Bronchial epithelial cell (primary cell): ENCODE results near the gene EPHB3. TPM values are rescaled to one million over a fixed set of nuclear protein-coding genes. Genes with fewer than 3 reads are reported as not detected.
A peak's percentile ranks its signal among the peaks of the same experiment; 100 is the strongest.

Experiments used
- DNase-seq: peaks from one replicate; pipeline ENCODE4 v3.0.0-alpha.2; 2010; ENCODE audit warnings: low read depth
- FAIRE-seq: peaks from 2 replicates; lab custom pipeline; 2011; peaks lifted over from hg19 to GRCh38; lab: Jason Lieb, UNC
- H3K27me3 ChIP-seq: 2 replicates; pipeline ENCODE4 v1.5.1; 2011; ENCODE audit warnings: low read length; ENCODE audit not compliant: control insufficient read depth, insufficient read depth
- H3K36me3 ChIP-seq: 2 replicates; pipeline ENCODE4 v1.5.1; 2011; ENCODE audit warnings: low read length; ENCODE audit not compliant: control insufficient read depth, insufficient read depth
- H3K4me3 ChIP-seq: 2 replicates; pipeline ENCODE4 v1.5.1; 2011; ENCODE audit warnings: mild to moderate bottlenecking, low read depth, low read length, control low read depth
- CTCF ChIP-seq: IDR thresholded peaks from 2 replicates; pipeline ENCODE4 v1.5.1; 2011; ENCODE audit warnings: mild to moderate bottlenecking, moderate library complexity, low read length, control low read depth, inconsistent platforms; ENCODE audit not compliant: insufficient read depth, severe bottlenecking
- total RNA-seq: library from RNA; depleted of rRNA; stranded (reverse); fragments of >200 nt; gene quantifications from 2 replicates; pipeline ENCODE4 v1.2.1, GENCODE V29; 2014

EPHB3 gene
- total RNA-seq, 1 donor from 2014 or later: 9.2 TPM

- H3K36me3 ChIP-seq: no peaks in the 10 kb centered on the region
- H3K27me3 ChIP-seq: peaks cover 17% of the 10 kb centered on the region
- FAIRE-seq (peak; percentile 40), DNase-seq (peak; percentile 84)
- TF ChIP-seq CTCF: no peak
- H3K4me3 ChIP-seq: no peak overlapping the region
Observed at GRCh38 chr3:184600685-184601377, 39.2 kb downstream of the EPHB3 start.

GRCh38 chr3:184601576-184602371 lies 40.2 kb downstream of the EPHB3 start:
- DNase-seq: no peak
- H3K4me3 ChIP-seq: no peak overlapping the region
- FAIRE-seq: no peak
- TF ChIP-seq CTCF: no peak
- peaks cover 17% of the 10 kb centered on the region for H3K27me3 ChIP-seq
- H3K36me3 ChIP-seq: no peaks in the 10 kb centered on the region

- FAIRE-seq: no peak
- peaks cover 17% of the 10 kb centered on the region for H3K27me3 ChIP-seq
- no peak for TF ChIP-seq CTCF
- no peak overlapping the region for H3K4me3 ChIP-seq
- no peak for DNase-seq
- H3K36me3 ChIP-seq: no peaks in the 10 kb centered on the region
Observed at GRCh38 chr3:184602372-184603150, 41.0 kb downstream of the EPHB3 start.

GRCh38 chr3:184603151-184604030 lies 41.8 kb downstream of the EPHB3 start:
- peaks cover 17% of the 10 kb centered on the region for H3K27me3 ChIP-seq
- no peak for DNase-seq
- no peak for TF ChIP-seq CTCF
- no peaks in the 10 kb centered on the region for H3K36me3 ChIP-seq
- H3K4me3 ChIP-seq: no peak overlapping the region
- no peak for FAIRE-seq

- TF ChIP-seq CTCF: no peak
- H3K27me3 ChIP-seq: peaks cover 17% of the 10 kb centered on the region
- H3K36me3 ChIP-seq: no peaks in the 10 kb centered on the region
- DNase-seq (no peak), FAIRE-seq (no peak)
- H3K4me3 ChIP-seq: peak overlapping the region; percentile 31
Observed at GRCh38 chr3:184604039-184604601, 42.5 kb downstream of the EPHB3 start.
